Measurements from ENCODE around the gene TXNRD3. TPM values are rescaled to one million over a fixed set of nuclear protein-coding genes. Genes with fewer than 3 reads are reported as not detected.
A peak's percentile ranks its signal among the peaks of the same experiment; 100 is the strongest.

TXNRD3 gene
- total RNA-seq, 1 experiment from 2014 or later, result 8.1 TPM

- H3K27me3 Mint-ChIP-seq (ENCODE audit: low read depth), result peaks cover 51% of the 10 kb centered on the region
- no peak for TF ChIP-seq CTCF (conservative IDR thresholded peaks at IDR 0.05)
- H2BK12ac ChIP-seq (ENCODE audit: insufficient read length, low read depth, low read length), result no peak overlapping the region
- H4K20me1 ChIP-seq (ENCODE audit: control insufficient read depth, insufficient read depth, insufficient read length), result no peaks in the 10 kb centered on the region
- H2BK20ac ChIP-seq (ENCODE audit: low read depth, low read length, poor library complexity, severe bottlenecking), result no peak overlapping the region
- H2BK5ac ChIP-seq (ENCODE audit: insufficient read length, low read length), result no peak overlapping the region
- H3K79me2 ChIP-seq (ENCODE audit: insufficient read depth, low read length), result no peaks in the 10 kb centered on the region
- H3K79me1 ChIP-seq (ENCODE audit: insufficient read depth, low read depth, low read length, poor library complexity, severe bottlenecking), result no peaks in the 10 kb centered on the region
- no peaks in the 10 kb centered on the region for H3K9me3 ChIP-seq (ENCODE audit: control insufficient read depth, low read depth, low read length)
- H3K23ac ChIP-seq (ENCODE audit: insufficient read length, low read depth, low read length), result no peak overlapping the region
- no peak overlapping the region for H3T11ph ChIP-seq (ENCODE audit: low read length)
- H3K27ac Mint-ChIP-seq, result no peak overlapping the region
- no peaks in the 10 kb centered on the region for H3K23me2 ChIP-seq (ENCODE audit: insufficient read length, low read depth, low read length, poor library complexity, severe bottlenecking)
- no peak overlapping the region for H2AK5ac ChIP-seq (ENCODE audit: insufficient read length, low read length)
- H3K4me3 Mint-ChIP-seq, result peak overlapping the region in 1 of 2 experiments; percentile 25; a peak in 2 of 5 replicates
- H3K9ac ChIP-seq (ENCODE audit: extremely low read depth, insufficient read length, low read length), result no peak overlapping the region
- no peak overlapping the region for H4K8ac ChIP-seq (replicated peaks; ENCODE audit: insufficient read length, low read depth, low read length)
- H2BK120ac ChIP-seq (ENCODE audit: low read depth, low read length, poor library complexity, severe bottlenecking), result no peak overlapping the region
- H3K27ac ChIP-seq (ENCODE audit: insufficient read length, low read depth, low read length), result no peak overlapping the region
- no CpG with 5 or more reads among the region's 30 CpGs for WGBS (ENCODE audit: extremely low coverage, insufficient read length, low lambda C conversion rate)
- H3K36me3 Mint-ChIP-seq (ENCODE audit: insufficient read depth in 1 of 3, low read depth in 3 of 3), result no peaks in the 10 kb centered on the region
- H3K4me1 Mint-ChIP-seq, result peaks cover 12 to 26% of the 10 kb centered on the region in 2 experiments
- no peaks in the 10 kb centered on the region; the same call in 1 of the 2 replicates for H3K27me3 ChIP-seq (ENCODE audit: insufficient read depth, low read length)
- H4K91ac ChIP-seq (ENCODE audit: insufficient read length, low read depth, low read length), result no peak overlapping the region
- H4K5ac ChIP-seq (ENCODE audit: insufficient read length, low read depth, low read length), result no peak overlapping the region
- no peak overlapping the region for H2AFZ ChIP-seq (ENCODE audit: low read length)
- no peak overlapping the region; the same call in 1 of the 2 replicates for H3K14ac ChIP-seq (ENCODE audit: insufficient read depth, low read length)
- no peak overlapping the region for H3K18ac ChIP-seq (ENCODE audit: insufficient read length, low read depth, low read length)
- no peak overlapping the region for H3K4me2 ChIP-seq (ENCODE audit: insufficient read depth, insufficient read length, low read length)
- DNase-seq, result no peak
- H3K56ac ChIP-seq (ENCODE audit: insufficient read length, low read depth, low read length), result no peak overlapping the region
- peaks cover 6% of the 10 kb centered on the region in 2 experiments for H3K9me3 Mint-ChIP-seq
- no peak overlapping the region; the same call in 1 of the 2 replicates for H2BK15ac ChIP-seq (ENCODE audit: low read depth, low read length)
- no peaks in the 10 kb centered on the region for H3K4me1 ChIP-seq (ENCODE audit: insufficient read depth, low read length)
- H3K4ac ChIP-seq (ENCODE audit: low read depth, low read length), result no peak overlapping the region
Observed at GRCh38 chr3:126678693-126679317, 23.9 kb upstream of the TXNRD3 start.

Measured in H9 (cell line).